GM13976 (cell line): ENCODE results near the gene TRIM25.

Experiments used
- DNase-seq: peaks from one replicate; pipeline ENCODE4 v3.0.0; 2012; ENCODE audit warnings: low spot score
- in situ Hi-C: fragments of 300-500 bp; cut with MboI; formaldehyde crosslinking; loops from one replicate; pipeline ENCODE4 v1.12.0; 2022; ENCODE audit warnings: low sequenced_read_pairs, mixed read lengths, inconsistent platforms; ENCODE audit not compliant: unreplicated experiment
- TF ChIP-seq, protein P1 (sequence below): IDR thresholded peaks from 2 replicates; pipeline ENCODE4 v1.5.1; 2012; ENCODE audit warnings: borderline replicate concordance, mild to moderate bottlenecking; ENCODE audit not compliant: insufficient read depth; ENCODE audit errors: extremely low read depth, missing control alignments, control extremely low read depth

Gene TRIM25

DNA sequence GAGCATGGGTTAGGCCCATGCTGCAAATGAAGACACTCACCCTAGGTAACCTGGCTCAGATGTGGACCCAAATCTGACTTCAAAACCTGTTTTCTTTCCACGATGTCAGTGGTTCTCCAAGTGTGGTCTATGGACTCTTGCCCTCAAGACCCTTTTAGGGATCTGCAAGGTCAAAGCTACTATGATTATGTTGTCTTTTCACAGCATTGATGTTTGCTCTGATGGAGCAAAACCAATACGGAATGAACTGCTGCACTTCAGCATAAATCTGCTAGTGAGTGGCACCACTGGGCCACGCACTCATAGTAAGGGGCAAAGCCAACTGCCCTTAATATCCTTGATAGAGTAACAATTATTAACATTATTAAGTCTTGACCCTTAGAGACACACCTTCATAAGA, 21.6 kb upstream of the TRIM25 start:
- DNase-seq = no peak
- in situ Hi-C loops = loop anchor here (10.0 kb wide), 1 partner anchor 121 kb away; no protein-coding TSS in a partner anchor
- TF ChIP-seq, protein P1, sequence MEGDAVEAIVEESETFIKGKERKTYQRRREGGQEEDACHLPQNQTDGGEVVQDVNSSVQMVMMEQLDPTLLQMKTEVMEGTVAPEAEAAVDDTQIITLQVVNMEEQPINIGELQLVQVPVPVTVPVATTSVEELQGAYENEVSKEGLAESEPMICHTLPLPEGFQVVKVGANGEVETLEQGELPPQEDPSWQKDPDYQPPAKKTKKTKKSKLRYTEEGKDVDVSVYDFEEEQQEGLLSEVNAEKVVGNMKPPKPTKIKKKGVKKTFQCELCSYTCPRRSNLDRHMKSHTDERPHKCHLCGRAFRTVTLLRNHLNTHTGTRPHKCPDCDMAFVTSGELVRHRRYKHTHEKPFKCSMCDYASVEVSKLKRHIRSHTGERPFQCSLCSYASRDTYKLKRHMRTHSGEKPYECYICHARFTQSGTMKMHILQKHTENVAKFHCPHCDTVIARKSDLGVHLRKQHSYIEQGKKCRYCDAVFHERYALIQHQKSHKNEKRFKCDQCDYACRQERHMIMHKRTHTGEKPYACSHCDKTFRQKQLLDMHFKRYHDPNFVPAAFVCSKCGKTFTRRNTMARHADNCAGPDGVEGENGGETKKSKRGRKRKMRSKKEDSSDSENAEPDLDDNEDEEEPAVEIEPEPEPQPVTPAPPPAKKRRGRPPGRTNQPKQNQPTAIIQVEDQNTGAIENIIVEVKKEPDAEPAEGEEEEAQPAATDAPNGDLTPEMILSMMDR = no peak

DNA sequence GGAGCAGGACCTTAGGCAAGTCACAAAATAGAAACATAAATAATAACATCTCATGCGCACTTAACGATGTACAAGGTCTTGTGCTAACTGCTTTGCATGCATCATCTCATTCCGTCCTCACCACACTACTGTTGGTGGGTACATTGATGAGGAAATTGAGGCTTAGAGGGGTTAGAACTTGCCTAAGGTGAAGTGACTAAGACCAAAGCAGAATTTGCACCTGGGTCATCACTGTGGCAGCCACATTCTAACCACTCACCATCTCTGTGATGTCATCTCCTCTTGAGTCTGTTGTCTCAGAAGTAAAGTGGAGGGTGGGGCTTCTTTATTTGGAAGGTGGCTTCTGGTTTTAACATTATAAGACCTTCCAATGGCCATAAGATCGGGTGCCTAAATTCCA, 20.4 kb upstream of the TRIM25 start:
- in situ Hi-C loops = loop anchor here (10.0 kb wide), 1 partner anchor 119 kb away; no protein-coding TSS in a partner anchor
- TF ChIP-seq, protein P1 = no peak
- DNase-seq = no peak

DNA sequence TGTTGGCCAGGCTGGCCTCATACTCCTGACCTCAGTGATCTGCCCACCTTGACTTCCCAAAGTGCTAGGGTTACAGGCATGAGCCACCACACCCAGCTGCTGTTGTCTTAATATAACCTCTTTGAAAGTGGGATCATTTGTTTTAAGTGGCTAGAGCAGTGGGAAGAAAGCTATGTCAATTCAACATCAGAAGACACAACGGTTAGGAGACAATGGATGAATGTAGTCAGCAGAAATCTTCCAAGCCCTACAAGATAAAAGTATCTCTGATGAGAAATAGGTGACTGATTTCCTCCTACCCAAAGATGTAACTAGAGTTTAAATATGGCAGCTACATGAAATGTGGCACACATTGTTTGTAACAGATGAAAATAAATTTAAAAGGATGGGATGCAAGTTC, 20.0 kb upstream of the TRIM25 start:
- in situ Hi-C loops = loop anchor here (10.0 kb wide), 1 partner anchor 119 kb away; no protein-coding TSS in a partner anchor
- no peak for DNase-seq
- TF ChIP-seq, protein P1 = no peak

DNA sequence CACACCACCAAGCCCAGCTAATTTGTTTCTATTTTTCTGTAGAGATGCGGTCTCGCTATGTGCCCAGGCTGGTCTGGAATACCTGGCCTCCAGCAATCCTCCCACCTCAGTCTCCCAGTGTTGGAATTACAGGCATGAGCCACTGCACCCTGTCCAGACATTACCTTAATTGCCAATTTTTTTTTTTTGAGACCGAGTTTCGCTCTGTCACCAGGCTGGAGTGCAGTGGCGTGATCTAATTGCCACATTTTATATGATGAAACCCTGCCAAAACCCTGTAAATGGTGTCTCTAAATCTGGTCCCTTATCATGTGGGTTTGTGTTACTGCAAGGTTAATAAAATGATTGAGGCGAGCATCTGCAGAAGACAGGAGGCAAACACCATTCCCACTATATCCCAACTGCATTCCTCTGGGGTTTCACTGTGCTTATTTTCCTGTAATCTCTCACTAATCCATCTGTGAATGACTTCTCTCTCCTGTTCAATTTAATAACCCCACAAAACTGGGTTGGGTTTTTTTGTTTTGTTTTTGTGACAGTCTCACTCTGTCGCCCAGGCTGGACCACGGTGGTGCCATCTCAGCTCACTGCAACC, 19.4 kb upstream of the TRIM25 start:
- in situ Hi-C loops = loop anchor here (10.0 kb wide), 1 partner anchor 118 kb away; no protein-coding TSS in a partner anchor
- DNase-seq = no peak
- TF ChIP-seq, protein P1 = no peak

DNA sequence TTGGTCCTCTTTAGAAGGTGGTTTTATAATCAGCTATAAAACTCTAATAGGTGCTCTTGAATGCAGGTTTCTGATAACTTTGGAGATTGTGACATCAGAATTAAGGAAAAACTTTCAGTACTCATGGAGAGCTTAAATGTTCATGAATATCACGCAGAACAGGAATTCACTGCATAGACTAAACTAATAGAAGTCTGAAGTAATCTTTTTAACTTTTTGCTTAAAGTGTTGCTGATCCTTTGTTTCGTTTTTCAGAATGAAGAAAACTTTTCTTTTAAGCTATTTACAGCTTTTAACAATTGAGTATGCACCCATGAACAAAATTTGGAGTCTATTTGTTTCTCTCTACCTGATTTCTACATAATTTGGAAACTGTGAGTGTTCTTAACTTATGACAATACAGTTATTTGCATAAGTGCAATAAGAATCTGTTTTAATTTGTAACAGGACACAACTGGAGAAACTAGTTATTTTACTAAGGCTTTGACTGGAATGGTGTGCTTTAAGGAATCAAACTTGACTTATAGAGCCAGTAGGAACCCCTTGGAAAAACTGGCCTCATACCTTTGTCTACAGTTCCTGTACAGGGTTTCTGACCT, 17.0 kb upstream of the TRIM25 start:
- TF ChIP-seq, protein P1 = no peak
- in situ Hi-C loops = loop anchor here (10.0 kb wide), 1 partner anchor 116 kb away; no protein-coding TSS in a partner anchor
- DNase-seq = no peak

DNA sequence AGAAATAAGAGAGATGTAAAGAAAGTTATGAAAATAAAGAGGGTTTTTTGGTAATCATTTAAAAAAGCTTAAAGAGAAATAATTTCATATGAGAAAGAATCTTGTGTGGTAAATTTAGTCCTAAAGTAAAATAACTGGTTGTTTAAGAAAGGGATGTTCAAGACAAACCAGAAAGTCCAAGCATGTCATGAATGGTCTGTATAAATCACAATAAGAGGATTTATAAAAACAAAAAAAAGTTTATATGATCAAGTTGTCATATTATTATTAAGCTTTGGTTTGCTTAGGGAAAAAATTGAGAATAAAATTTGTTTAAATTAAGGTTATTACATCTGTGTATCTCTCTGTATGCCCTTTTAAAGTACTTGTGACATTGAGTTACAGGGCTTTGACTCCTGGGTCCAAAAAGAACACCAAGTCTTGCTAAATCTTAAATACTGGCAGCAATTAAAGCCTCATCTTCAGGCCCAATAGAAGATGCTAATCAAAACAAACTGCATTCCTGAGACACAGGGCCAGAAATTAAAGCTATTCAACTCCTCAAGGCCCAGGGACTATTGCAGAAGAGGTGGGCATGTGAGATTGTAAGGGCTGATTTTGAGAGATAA, 15.6 kb upstream of the TRIM25 start:
- in situ Hi-C loops = no loop called here
- TF ChIP-seq, protein P1 = no peak
- DNase-seq = no peak
